Measurements from ENCODE around the gene GPR176. TPM values are rescaled to one million over a fixed set of nuclear protein-coding genes. Genes with fewer than 3 reads are reported as not detected.
A peak's percentile ranks its signal among the peaks of the same experiment; 100 is the strongest.

GPR176 gene
- total RNA-seq, 1 donor from 2014 or later: 4.2 TPM

GRCh38 chr15:39854161-39854560 lies 65.9 kb downstream of the GPR176 start:
- Mint-ChIP-seq H3K27ac (ENCODE audit: unreplicated experiment) (no peak overlapping the region), H3K9me3 (peaks cover 1% of the 10 kb centered on the region), H3K4me1 (peaks cover 24% of the 10 kb centered on the region), H3K27me3 (ENCODE audit: low read depth) (no peaks in the 10 kb centered on the region), H3K36me3 (ENCODE audit: low read depth) (no peaks in the 10 kb centered on the region), H3K4me3 (no peak overlapping the region)
- no peak for TF ChIP-seq CTCF (conservative IDR thresholded peaks at IDR 0.05)
- no peak for DNase-seq (ENCODE audit: low read depth, low spot score)

GRCh38 chr15:39852250-39852649 lies 67.8 kb downstream of the GPR176 start:
- Mint-ChIP-seq H3K27me3 (ENCODE audit: low read depth) (no peaks in the 10 kb centered on the region), H3K36me3 (ENCODE audit: low read depth) (no peaks in the 10 kb centered on the region), H3K27ac (ENCODE audit: unreplicated experiment) (no peak overlapping the region), H3K9me3 (peaks cover 9% of the 10 kb centered on the region), H3K4me3 (no peak overlapping the region), H3K4me1 (peaks cover 24% of the 10 kb centered on the region)
- no peak for DNase-seq (ENCODE audit: low read depth, low spot score)
- no peak for TF ChIP-seq CTCF (conservative IDR thresholded peaks at IDR 0.05)

- Mint-ChIP-seq H3K4me1 (peaks cover 24% of the 10 kb centered on the region), H3K27ac (ENCODE audit: unreplicated experiment) (peak overlapping the region; percentile 21)
These were observed 68.5 kb downstream of the GPR176 start for GRCh38 chr15:39851500-39852092.

GRCh38 chr15:39850436-39850835 lies 69.6 kb downstream of the GPR176 start:
- DNase-seq (ENCODE audit: low read depth, low spot score): no peak
- TF ChIP-seq CTCF (conservative IDR thresholded peaks at IDR 0.05): no peak
- H3K27me3 Mint-ChIP-seq (ENCODE audit: low read depth): no peaks in the 10 kb centered on the region
- no peak overlapping the region for H3K4me3 Mint-ChIP-seq
- no peaks in the 10 kb centered on the region for H3K36me3 Mint-ChIP-seq (ENCODE audit: low read depth)
- H3K27ac Mint-ChIP-seq (ENCODE audit: unreplicated experiment): peak overlapping the region; percentile 32
- H3K9me3 Mint-ChIP-seq: peaks cover 9% of the 10 kb centered on the region
- H3K4me1 Mint-ChIP-seq: peaks cover 24% of the 10 kb centered on the region

More at GRCh38 chr15:39851500-39852092, 68.5 kb downstream of the GPR176 start:
- no peak for TF ChIP-seq CTCF (conservative IDR thresholded peaks at IDR 0.05)
- no peaks in the 10 kb centered on the region for H3K36me3 Mint-ChIP-seq (ENCODE audit: low read depth)
- H3K27me3 Mint-ChIP-seq (ENCODE audit: low read depth): no peaks in the 10 kb centered on the region
- H3K9me3 Mint-ChIP-seq: peaks cover 9% of the 10 kb centered on the region
- H3K4me3 Mint-ChIP-seq: no peak overlapping the region
- DNase-seq (ENCODE audit: low read depth, low spot score): peak; percentile 3

GRCh38 chr15:39846108-39846507 lies 74.0 kb downstream of the GPR176 start:
- no peak for TF ChIP-seq CTCF (conservative IDR thresholded peaks at IDR 0.05)
- no peak for DNase-seq (ENCODE audit: low read depth, low spot score)
- Mint-ChIP-seq H3K4me1 (peaks cover 15% of the 10 kb centered on the region), H3K27ac (ENCODE audit: unreplicated experiment) (no peak overlapping the region), H3K27me3 (ENCODE audit: low read depth) (no peaks in the 10 kb centered on the region), H3K36me3 (ENCODE audit: low read depth) (no peaks in the 10 kb centered on the region), H3K4me3 (no peak overlapping the region), H3K9me3 (peaks cover 12% of the 10 kb centered on the region)

Data from neural crest cell (in vitro differentiated cells).